WTC11 (cell line): ENCODE results near the gene IQGAP2. TPM values are rescaled to one million over a fixed set of nuclear protein-coding genes. Genes with fewer than 3 reads are reported as not detected.

ENCODE experiments used
- ATAC-seq: fragments of 200-7000 bp; cut with Tn5 transposase; 2 replicates; pipeline ENCODE4 v1.10.0; 2021; ENCODE audit warnings: mild to moderate bottlenecking, moderate library complexity
- CTCF ChIA-PET: fragments of 300-600 bp; sonication (Branson Sonifier 250); formaldehyde crosslinking; loops from one replicate; lab custom pipeline; 2021; ENCODE audit warnings: antibody characterized with exemption; lab: Charles Lee
- POLR2A ChIA-PET: fragments of 350-600 bp; sonication (Branson Sonifier 250); formaldehyde crosslinking; loops from one replicate; lab custom pipeline; 2021; ENCODE audit warnings: antibody characterized with exemption; lab: Charles Lee
- DNase-seq: peaks from one replicate; pipeline ENCODE4 v3.0.0; 2021; ENCODE audit warnings: low spot score
- H3K27ac Mint-ChIP-seq: 2 replicates; pipeline ENCODE4 v1.8.0; 2021; ENCODE audit warnings: mixed read lengths
- H3K27me3 Mint-ChIP-seq: 2 replicates; pipeline ENCODE4 v1.8.0; 2021; ENCODE audit warnings: low read depth, mild to moderate bottlenecking, moderate library complexity, mixed read lengths
- H3K36me3 Mint-ChIP-seq: 2 replicates; pipeline ENCODE4 v1.8.0; 2021; ENCODE audit warnings: mixed read lengths
- H3K4me1 Mint-ChIP-seq: 2 replicates; pipeline ENCODE4 v1.8.0; 2022; ENCODE audit warnings: mixed read lengths
- H3K4me3 Mint-ChIP-seq: 2 replicates; pipeline ENCODE4 v1.8.0; 2021; ENCODE audit warnings: mild to moderate bottlenecking, moderate library complexity, mixed read lengths
- H3K9me3 Mint-ChIP-seq: 2 replicates; pipeline ENCODE4 v1.8.0; 2021; ENCODE audit warnings: mixed read lengths
- ATF1 ChIP-seq: sonication (generic); formaldehyde crosslinking; IDR thresholded peaks from 2 replicates; pipeline ENCODE4 v1.8.1; 2023; ENCODE audit warnings: mild to moderate bottlenecking, moderate library complexity, missing genetic modification reagents
- CREM ChIP-seq: sonication (generic); formaldehyde crosslinking; IDR thresholded peaks from 2 replicates; pipeline ENCODE4 v1.8.1; 2022; ENCODE audit warnings: mild to moderate bottlenecking, missing genetic modification reagents, moderate library complexity
- E2F1 ChIP-seq: sonication (generic); formaldehyde crosslinking; IDR thresholded peaks from 2 replicates; pipeline ENCODE4 v1.8.0; 2022; ENCODE audit warnings: mild to moderate bottlenecking, missing genetic modification reagents
- E2F4 ChIP-seq: sonication (generic); formaldehyde crosslinking; IDR thresholded peaks from 2 replicates; pipeline ENCODE4 v1.8.1; 2022; ENCODE audit warnings: low read depth, mild to moderate bottlenecking, moderate library complexity, missing genetic modification reagents, borderline replicate concordance
- ESRRA ChIP-seq: sonication (generic); formaldehyde crosslinking; IDR thresholded peaks from 2 replicates; pipeline ENCODE4 v1.8.1; 2022; ENCODE audit warnings: mild to moderate bottlenecking, missing genetic modification reagents, borderline replicate concordance
- ETV6 ChIP-seq: sonication (generic); formaldehyde crosslinking; IDR thresholded peaks from 2 replicates; pipeline ENCODE4 v1.8.1; 2022; ENCODE audit warnings: mild to moderate bottlenecking, missing genetic modification reagents
- HMGXB4 ChIP-seq: sonication (generic); formaldehyde crosslinking; IDR thresholded peaks from 2 replicates; pipeline ENCODE4 v1.8.1; 2023; ENCODE audit warnings: mild to moderate bottlenecking, moderate library complexity, missing genetic modification reagents
- IRF2 ChIP-seq: sonication (generic); formaldehyde crosslinking; IDR thresholded peaks from 2 replicates; pipeline ENCODE4 v1.8.0; 2022; ENCODE audit warnings: low read depth, missing genetic modification reagents, borderline replicate concordance
- NFATC4 ChIP-seq: fragments of 250-450 bp; sonication (Bioruptor Pico); IDR thresholded peaks from 2 replicates; pipeline ENCODE4 v1.9.0; 2021; ENCODE audit warnings: mild to moderate bottlenecking
- NR1H2 ChIP-seq: sonication (generic); formaldehyde crosslinking; IDR thresholded peaks from 2 replicates; pipeline ENCODE4 v1.9.0; 2021; ENCODE audit warnings: mild to moderate bottlenecking, moderate library complexity, missing genetic modification reagents
- ZBTB21 ChIP-seq: sonication (generic); formaldehyde crosslinking; IDR thresholded peaks from 2 replicates; pipeline ENCODE4 v1.8.1; 2023; ENCODE audit warnings: mild to moderate bottlenecking, missing genetic modification reagents, borderline replicate concordance
- ZMAT4 ChIP-seq: fragments of 250-450 bp; sonication (Bioruptor Pico); IDR thresholded peaks from 2 replicates; pipeline ENCODE4 v1.9.0; 2021; ENCODE audit warnings: mild to moderate bottlenecking
- ZNF121 ChIP-seq: sonication (generic); formaldehyde crosslinking; IDR thresholded peaks from 2 replicates; pipeline ENCODE4 v1.8.0; 2023; ENCODE audit warnings: missing genetic modification reagents
- ZNF317 ChIP-seq: sonication (generic); formaldehyde crosslinking; IDR thresholded peaks from 2 replicates; pipeline ENCODE4 v1.8.1; 2023; ENCODE audit warnings: low read depth, mild to moderate bottlenecking, moderate library complexity, missing genetic modification reagents, borderline replicate concordance
- ZNF396 ChIP-seq: fragments of 250-450 bp; sonication (Bioruptor Pico); IDR thresholded peaks from 2 replicates; pipeline ENCODE4 v1.8.0; 2021; ENCODE audit warnings: mild to moderate bottlenecking, moderate library complexity, borderline replicate concordance
- ZNF512 ChIP-seq: sonication (generic); formaldehyde crosslinking; IDR thresholded peaks from 2 replicates; pipeline ENCODE4 v1.8.1; 2022; ENCODE audit warnings: missing genetic modification reagents, borderline replicate concordance
- ZSCAN18 ChIP-seq: fragments of 250-450 bp; sonication (Bioruptor Pico); IDR thresholded peaks from 2 replicates; pipeline ENCODE4 v2.1.2; 2022; ENCODE audit warnings: mild to moderate bottlenecking, moderate library complexity
- total RNA-seq: library from RNA; stranded (reverse); gene quantifications from 3 replicates; pipeline ENCODE4 v1.2.3, GENCODE V29; 2021

Gene IQGAP2
- total RNA-seq, 1 experiment from 2014 or later, result 70.6 TPM

- Mint-ChIP-seq H3K4me3 (no peak overlapping the region), H3K36me3 (peaks cover 7% of the 10 kb centered on the region; the same call in 1 of the 2 replicates), H3K27me3 (no peaks in the 10 kb centered on the region), H3K27ac (no peak overlapping the region), H3K4me1 (peaks cover 43% of the 10 kb centered on the region), H3K9me3 (no peaks in the 10 kb centered on the region)
- ChIA-PET POLR2A (interaction anchor here (0.6 kb wide), 1 partner anchor 1003 kb away, joined by 3 read pairs; no protein-coding TSS in a partner anchor), CTCF (interaction anchor here (6.2 kb wide), 1 partner anchor 183 kb away, joined by 43 read pairs; the partner anchor contains the start of gene IQGAP2)
- DNase-seq, result no peak
- no peak for ATAC-seq
- TF ChIP-seq ZMAT4 (CRISPR knock-in tag) (no peak), CREM (CRISPR knock-in tag) (no peak)
These were observed 182.7 kb downstream of the IQGAP2 start for GRCh38 chr5:76585783-76586217.

- TF ChIP-seq NFATC4 (CRISPR knock-in tag) (no peak), HMGXB4 (CRISPR knock-in tag) (no peak), ZSCAN18 (CRISPR knock-in tag) (no peak), ESRRA (CRISPR knock-in tag) (no peak)
These were observed 183.4 kb downstream of the IQGAP2 start for GRCh38 chr5:76586531-76586930.

GRCh38 chr5:76590027-76590426 lies 186.9 kb downstream of the IQGAP2 start:
- ATAC-seq (no peak), DNase-seq (no peak)
- H3K27ac Mint-ChIP-seq, result no peak overlapping the region
- no peak overlapping the region for H3K4me3 Mint-ChIP-seq
- H3K4me1 Mint-ChIP-seq, result peaks cover 17% of the 10 kb centered on the region
- no peaks in the 10 kb centered on the region for H3K9me3 Mint-ChIP-seq
- ChIA-PET CTCF (no interaction called here), POLR2A (no interaction called here)
- H3K36me3 Mint-ChIP-seq, result peaks cover 23% of the 10 kb centered on the region
- H3K27me3 Mint-ChIP-seq, result no peaks in the 10 kb centered on the region
- TF ChIP-seq NR1H2 (CRISPR knock-in tag), result no peak
- no peak for TF ChIP-seq ZNF512 (CRISPR knock-in tag)
- TF ChIP-seq, all 79 proteins: peak for 0

More at GRCh38 chr5:76586531-76586930, 183.4 kb downstream of the IQGAP2 start:
- ChIA-PET POLR2A (no interaction called here), CTCF (no interaction called here)
- Mint-ChIP-seq H3K9me3 (no peaks in the 10 kb centered on the region), H3K27me3 (no peaks in the 10 kb centered on the region), H3K4me1 (peaks cover 36% of the 10 kb centered on the region), H3K4me3 (no peak overlapping the region), H3K27ac (no peak overlapping the region), H3K36me3 (peaks cover 12% of the 10 kb centered on the region)
- DNase-seq, result no peak
- ATAC-seq, result no peak

- ChIA-PET CTCF (interaction anchor here (1.2 kb wide), 1 partner anchor 10 kb away, joined by 6 read pairs; no protein-coding TSS in a partner anchor), POLR2A (no interaction called here)
- no peak overlapping the region for H3K27ac Mint-ChIP-seq
- H3K4me3 Mint-ChIP-seq, result no peak overlapping the region
- DNase-seq, result no peak
- peaks cover 12% of the 10 kb centered on the region for H3K4me1 Mint-ChIP-seq
- ATAC-seq, result no peak
- H3K9me3 Mint-ChIP-seq, result no peaks in the 10 kb centered on the region
- H3K36me3 Mint-ChIP-seq, result peaks cover 25% of the 10 kb centered on the region
- no peaks in the 10 kb centered on the region for H3K27me3 Mint-ChIP-seq
- TF ChIP-seq E2F4 (CRISPR knock-in tag) (no peak), ATF1 (no peak), ETV6 (CRISPR knock-in tag) (no peak), NFATC4 (CRISPR knock-in tag) (no peak), E2F1 (CRISPR knock-in tag) (no peak), IRF2 (CRISPR knock-in tag) (no peak), ZNF396 (no peak), ZNF121 (CRISPR knock-in tag) (no peak), ZNF317 (CRISPR knock-in tag) (no peak), ZSCAN18 (CRISPR knock-in tag) (no peak), ZBTB21 (CRISPR knock-in tag) (no peak)
These were observed 188.3 kb downstream of the IQGAP2 start for GRCh38 chr5:76591366-76591765.
